ENCODE data around the gene PRPS1L1. TPM values are rescaled to one million over a fixed set of nuclear protein-coding genes. Genes with fewer than 3 reads are reported as not detected.

Gene PRPS1L1
- total and polyA plus RNA-seq, 2 of the 8 experiments (the other 6 are each of a cell fraction or from before 2014, with no cell fraction given) = not detected

DNA sequence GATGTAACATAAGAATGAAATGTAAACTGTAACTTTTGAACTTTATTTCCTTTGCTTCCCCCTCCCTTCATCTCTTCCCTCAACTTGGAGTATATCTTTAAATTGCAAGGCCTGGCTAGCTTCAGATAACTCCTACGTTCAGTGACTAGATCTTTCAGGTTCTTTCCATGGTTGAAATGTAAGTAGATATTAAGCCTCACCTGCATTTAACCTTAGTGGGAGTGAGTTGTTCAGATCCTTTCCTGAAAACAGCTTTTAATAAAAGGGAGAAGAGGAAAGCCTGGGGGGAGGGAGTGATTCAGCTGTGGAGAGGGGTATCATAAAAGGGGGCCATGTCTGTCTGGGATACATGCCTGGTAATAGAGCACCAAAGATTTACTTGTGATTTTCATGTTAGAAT, 19.0 kb upstream of the PRPS1L1 start:
- H3K14ac ChIP-seq (ENCODE audit: insufficient read length) = no peak overlapping the region
- DNase-seq (ENCODE audit: low read depth in 1 of 2, low spot score in 2 of 2) (no peak), FAIRE-seq (no peak)
- H3K4me2 ChIP-seq (ENCODE audit: insufficient read depth in 1 of 2, low read depth in 2 of 2, low read length in 2 of 2) = no peak overlapping the region
- CTCF ChIA-PET (ENCODE audit: partially characterized antibody) = interaction anchor here (2.0 kb wide), 1 partner anchor 18 kb away, joined by 8 read pairs; no protein-coding TSS in a partner anchor
- no peaks in the 10 kb centered on the region for H3K36me3 ChIP-seq (ENCODE audit: control insufficient read depth in 2 of 4, insufficient read depth in 4 of 4, low read length in 3 of 4)
- H3K27me3 ChIP-seq (replicated peaks in 1 of 4; ENCODE audit: control insufficient read depth in 3 of 4, extremely low read depth in 1 of 4, insufficient read depth in 3 of 4, low read length in 3 of 4) = no peaks in the 10 kb centered on the region
- no peak overlapping the region for H3K23ac ChIP-seq (ENCODE audit: insufficient read length)
- H3K4me1 ChIP-seq (replicated peaks in 1 of 4; ENCODE audit: control insufficient read depth in 3 of 4, insufficient read depth in 4 of 4, low read length in 3 of 4) = no peaks in the 10 kb centered on the region
- H3K23me2 ChIP-seq (ENCODE audit: low read depth, low read length) = no peaks in the 10 kb centered on the region
- H3K4ac ChIP-seq (replicated peaks; ENCODE audit: insufficient read length, low read depth, low read length) = no peak overlapping the region
- no peak overlapping the region for H3K27ac ChIP-seq (ENCODE audit: low read depth, low read length)
- H2AFZ ChIP-seq (ENCODE audit: low read length) = no peak overlapping the region
- H3K79me2 ChIP-seq (ENCODE audit: control insufficient read depth in 1 of 2, insufficient read depth in 2 of 2, low read length in 2 of 2) = no peaks in the 10 kb centered on the region
- no peak overlapping the region for H3K56ac ChIP-seq (replicated peaks; ENCODE audit: insufficient read length, low read depth, low read length)
- H2BK5ac ChIP-seq (ENCODE audit: low read depth, low read length) = no peak overlapping the region
- no peak overlapping the region for H3K9ac ChIP-seq (replicated peaks in 1 of 4; ENCODE audit: extremely low read depth in 1 of 4, low read depth in 3 of 4, low read length in 3 of 4)
- no peak overlapping the region for H2BK120ac ChIP-seq (replicated peaks; ENCODE audit: low read depth, low read length)
- H4K20me1 ChIP-seq (replicated peaks in 1 of 2; ENCODE audit: control insufficient read depth in 1 of 2, insufficient read depth in 2 of 2, low read length in 2 of 2) = no peaks in the 10 kb centered on the region
- H2AK5ac ChIP-seq (ENCODE audit: low read depth, low read length) = no peak overlapping the region
- H4K5ac ChIP-seq (ENCODE audit: insufficient read length, low read depth, low read length) = no peak overlapping the region
- no peak overlapping the region for H4K8ac ChIP-seq (ENCODE audit: extremely low read depth, insufficient read depth, low read length)
- H3K9me3 ChIP-seq (ENCODE audit: insufficient read depth in 2 of 2, low read depth in 1 of 2, low read length in 1 of 2) = no peaks in the 10 kb centered on the region
- H2BK20ac ChIP-seq (ENCODE audit: low read length) = no peak overlapping the region
- H2BK12ac ChIP-seq (ENCODE audit: low read depth, low read length) = no peak overlapping the region
- POLR2A ChIA-PET (ENCODE audit: partially characterized antibody) = no interaction called here
- no peak overlapping the region for H3K18ac ChIP-seq (ENCODE audit: extremely low read depth, low read length)
- no peak overlapping the region for H2BK15ac ChIP-seq (ENCODE audit: low read length)
- H3K4me3 ChIP-seq (ENCODE audit: extremely low read depth in 1 of 4, insufficient read depth in 2 of 4, low read depth in 3 of 4, low read length in 4 of 4) = no peak overlapping the region
- WGBS, 2 experiments (ENCODE audit: extremely low coverage in 1 of 2, insufficient coverage in 1 of 2, insufficient read length in 1 of 2, insufficient replicate concordance in 2 of 2, low coverage in 1 of 2, low lambda C conversion rate in 2 of 2, missing lambda C conversion rate in 1 of 2) = 53% methylated on average over 1 of the region's 1 CpG; no CpG with 5 or more reads in 1 of the 2 experiments
- no peaks in the 10 kb centered on the region for H3K79me1 ChIP-seq (ENCODE audit: low read depth, low read length)
- H4K91ac ChIP-seq (replicated peaks; ENCODE audit: insufficient read length, low read length) = no peak overlapping the region
- no peak for TF ChIP-seq PHF8 (conservative IDR thresholded peaks at IDR 0.05; ENCODE audit: low read depth, low read length)
- TF ChIP-seq RBBP5 (IDR thresholded peaks at IDR 0.05; ENCODE audit: borderline replicate concordance, low read depth, low read length) = no peak
